Mesenchymal stem cell (in vitro differentiated cells and primary cell): ENCODE results near the gene HORMAD2.

ENCODE experiments used
- DNase-seq: peaks from one replicate; pipeline ENCODE4 v3.0.0-alpha.2; 2013
- H2AFZ ChIP-seq: one replicate; pipeline ENCODE4 v1.6.1; 2013; ENCODE audit warnings: low read depth, mild to moderate bottlenecking, control low read depth, inconsistent platforms, low read length, moderate library complexity
- H2AK5ac ChIP-seq: 2 replicates; pipeline ENCODE4 v1.6.1; 2013; ENCODE audit warnings: low read length, moderate library complexity, mild to moderate bottlenecking, inconsistent platforms; ENCODE audit not compliant: severe bottlenecking
- H2BK120ac ChIP-seq: one replicate; pipeline ENCODE4 v1.6.1; 2013; ENCODE audit warnings: low read depth, mild to moderate bottlenecking, inconsistent platforms, low read length, moderate library complexity
- H2BK12ac ChIP-seq, 2 experiments: one replicate each; pipeline ENCODE4 v1.6.1; 2013; ENCODE audit warnings: inconsistent platforms in 2 of 2, low read length in 2 of 2, mild to moderate bottlenecking in 2 of 2, moderate library complexity in 2 of 2, control low read depth in 1 of 2
- H2BK15ac ChIP-seq: one replicate; pipeline ENCODE4 v1.6.1; 2013; ENCODE audit warnings: mild to moderate bottlenecking, low read depth, inconsistent platforms; ENCODE audit not compliant: poor library complexity, severe bottlenecking
- H2BK5ac ChIP-seq: 2 replicates; pipeline ENCODE4 v1.6.1; 2013; ENCODE audit warnings: low read depth, mild to moderate bottlenecking, low read length, control low read depth, inconsistent platforms; ENCODE audit not compliant: poor library complexity, severe bottlenecking
- H3K14ac ChIP-seq, 2 experiments: one replicate each; pipeline ENCODE4 v1.6.1; 2013; ENCODE audit warnings: inconsistent platforms in 2 of 2, low read length in 2 of 2, control low read depth in 1 of 2, mild to moderate bottlenecking in 1 of 2, moderate library complexity in 1 of 2
- H3K18ac ChIP-seq, 2 experiments: one replicate each; pipeline ENCODE4 v1.6.1; 2013; ENCODE audit warnings: inconsistent platforms in 2 of 2, low read length in 2 of 2, control low read depth in 1 of 2, low read depth in 1 of 2, mild to moderate bottlenecking in 1 of 2
- H3K23ac ChIP-seq, 2 experiments: one replicate each; pipeline ENCODE4 v1.6.1; 2013; ENCODE audit warnings: inconsistent platforms in 2 of 2, low read length in 2 of 2, mild to moderate bottlenecking in 2 of 2, moderate library complexity in 2 of 2, control low read depth in 1 of 2
- H3K27ac ChIP-seq: 2 replicates; pipeline ENCODE4 v1.5.1; 2013; ENCODE audit warnings: mild to moderate bottlenecking, moderate library complexity, low read length, control low read depth, inconsistent platforms; ENCODE audit not compliant: poor library complexity, severe bottlenecking
- H3K27me3 ChIP-seq, 2 experiments: 2 replicates each; pipeline versions ENCODE4 v1.6.1 to v1.7.0; 2013; ENCODE audit warnings: low read length in 2 of 2, mild to moderate bottlenecking in 2 of 2, moderate library complexity in 2 of 2, control low read depth in 1 of 2, inconsistent platforms in 1 of 2; ENCODE audit not compliant: control insufficient read depth in 1 of 2, insufficient read depth in 1 of 2
- H3K36me3 ChIP-seq, 2 experiments: 2 replicates each; pipeline versions ENCODE4 v1.6.1 to v1.7.0; 2013; ENCODE audit warnings: low read length in 2 of 2, control low read depth in 1 of 2, inconsistent platforms in 1 of 2, low read depth in 1 of 2, mild to moderate bottlenecking in 1 of 2; ENCODE audit not compliant: insufficient read depth in 2 of 2, control insufficient read depth in 1 of 2
- H3K4ac ChIP-seq, 2 experiments: one replicate each; pipeline ENCODE4 v1.6.1; 2013; ENCODE audit warnings: inconsistent platforms in 2 of 2, low read length in 2 of 2, mild to moderate bottlenecking in 2 of 2, moderate library complexity in 2 of 2, control low read depth in 1 of 2, low read depth in 1 of 2
- H3K4me1 ChIP-seq: 2 replicates; pipeline ENCODE4 v1.6.1; 2013; ENCODE audit warnings: low read depth, low read length, control low read depth; ENCODE audit not compliant: control insufficient read depth, insufficient read depth
- H3K4me2 ChIP-seq: 2 replicates; pipeline ENCODE4 v1.6.1; 2013; ENCODE audit warnings: low read length, mild to moderate bottlenecking, inconsistent platforms; ENCODE audit not compliant: poor library complexity, severe bottlenecking
- H3K4me3 ChIP-seq, 2 experiments: 2 replicates each; pipeline versions ENCODE4 v1.5.1 to v1.7.0; 2013; ENCODE audit warnings: low read length in 2 of 2, mild to moderate bottlenecking in 2 of 2, control low read depth in 1 of 2, low read depth in 1 of 2; ENCODE audit not compliant: insufficient read depth in 1 of 2
- H3K79me1 ChIP-seq: replicated peaks from 2 replicates; pipeline ENCODE4 v1.6.1; 2013; ENCODE audit warnings: mild to moderate bottlenecking, control low read depth, low read length, inconsistent platforms; ENCODE audit not compliant: poor library complexity, severe bottlenecking
- H3K9ac ChIP-seq: 2 replicates; pipeline ENCODE4 v1.7.0; 2013; ENCODE audit warnings: mild to moderate bottlenecking, low read length, moderate library complexity
- H3K9me3 ChIP-seq: 2 replicates; pipeline ENCODE4 v1.7.0; 2013; ENCODE audit warnings: mild to moderate bottlenecking, low read length; ENCODE audit not compliant: control insufficient read depth
- H4K8ac ChIP-seq: one replicate; pipeline ENCODE4 v1.6.1; 2013; ENCODE audit warnings: inconsistent platforms, mild to moderate bottlenecking, low read length, moderate library complexity
- H4K91ac ChIP-seq: one replicate; pipeline ENCODE4 v1.6.1; 2013; ENCODE audit warnings: mild to moderate bottlenecking, low read length, inconsistent platforms
- WGBS: methylation state at CpG from one replicate; pipeline ENCODE4 v1.1.7; 2013; ENCODE audit warnings: mixed read lengths; 5-methylcytosine and 5-hydroxymethylcytosine counted together

The HORMAD2 gene

GRCh38 chr22:30062259-30062658, 18.0 kb upstream of the HORMAD2 start:
- Histone ChIP-seq H2AFZ (no peak overlapping the region), H2BK120ac (no peak overlapping the region), H3K23ac (no peak overlapping the region), H3K4me2 (no peak overlapping the region), H3K79me1 (no peaks in the 10 kb centered on the region), H3K4me1 (no peaks in the 10 kb centered on the region), H2BK12ac (no peak overlapping the region), H3K36me3 (no peaks in the 10 kb centered on the region), H3K27ac (no peak overlapping the region), H3K4me3 (no peak overlapping the region), H3K14ac (no peak overlapping the region), H3K9me3 (peaks cover 24% of the 10 kb centered on the region), H4K8ac (no peak overlapping the region), H4K91ac (no peak overlapping the region), H2AK5ac (no peak overlapping the region), H2BK15ac (no peak overlapping the region), H3K18ac (no peak overlapping the region), H2BK5ac (no peak overlapping the region), H3K27me3 (no peaks in the 10 kb centered on the region), H3K4ac (no peak overlapping the region), H3K9ac (no peak overlapping the region)
- 74% methylated on average over 3 of the region's 3 CpGs for WGBS
- DNase-seq, result no peak

GRCh38 chr22:30062950-30063349, 17.3 kb upstream of the HORMAD2 start:
- Histone ChIP-seq H2AFZ (no peak overlapping the region), H2BK120ac (no peak overlapping the region), H3K9me3 (peaks cover 24% of the 10 kb centered on the region), H2BK5ac (no peak overlapping the region), H4K8ac (no peak overlapping the region), H3K27ac (no peak overlapping the region), H2AK5ac (no peak overlapping the region), H3K14ac (no peak overlapping the region), H3K27me3 (no peaks in the 10 kb centered on the region), H3K4me3 (no peak overlapping the region), H3K18ac (no peak overlapping the region), H2BK15ac (no peak overlapping the region), H2BK12ac (no peak overlapping the region), H3K4me2 (no peak overlapping the region), H3K4ac (no peak overlapping the region), H3K79me1 (no peaks in the 10 kb centered on the region), H3K9ac (no peak overlapping the region), H3K23ac (no peak overlapping the region), H3K36me3 (no peaks in the 10 kb centered on the region), H4K91ac (no peak overlapping the region), H3K4me1 (no peaks in the 10 kb centered on the region)
- WGBS, result 98% methylated on average over 1 of the region's 1 CpG
- no peak for DNase-seq

GRCh38 chr22:30064172-30064571, 16.1 kb upstream of the HORMAD2 start:
- H4K8ac ChIP-seq, result no peak overlapping the region
- no peaks in the 10 kb centered on the region for H3K4me1 ChIP-seq
- H3K79me1 ChIP-seq, result no peaks in the 10 kb centered on the region
- no peak overlapping the region for H4K91ac ChIP-seq
- no peak overlapping the region for H3K9ac ChIP-seq
- no peak overlapping the region for H3K23ac ChIP-seq
- no peak overlapping the region for H3K4me3 ChIP-seq
- H3K4me2 ChIP-seq, result no peak overlapping the region
- H3K36me3 ChIP-seq, result no peaks in the 10 kb centered on the region
- no peak overlapping the region for H2AK5ac ChIP-seq
- H2BK15ac ChIP-seq, result no peak overlapping the region
- no peak overlapping the region for H2BK12ac ChIP-seq
- no peak overlapping the region for H2AFZ ChIP-seq
- H3K27ac ChIP-seq, result no peak overlapping the region
- peaks cover 24% of the 10 kb centered on the region for H3K9me3 ChIP-seq
- H3K18ac ChIP-seq, result no peak overlapping the region
- H3K27me3 ChIP-seq, result no peaks in the 10 kb centered on the region
- DNase-seq, result no peak
- no peak overlapping the region for H3K4ac ChIP-seq
- H2BK5ac ChIP-seq, result no peak overlapping the region
- H3K14ac ChIP-seq, result no peak overlapping the region
- no peak overlapping the region for H2BK120ac ChIP-seq

GRCh38 chr22:30073743-30074142, 6.5 kb upstream of the HORMAD2 start:
- H2AK5ac ChIP-seq, result no peak overlapping the region
- no peak overlapping the region for H3K14ac ChIP-seq
- no peak for DNase-seq
- H2AFZ ChIP-seq, result no peak overlapping the region
- H4K8ac ChIP-seq, result no peak overlapping the region
- no peak overlapping the region for H3K18ac ChIP-seq
- H3K79me1 ChIP-seq, result no peaks in the 10 kb centered on the region
- no peak overlapping the region for H3K4ac ChIP-seq
- H3K36me3 ChIP-seq, result no peaks in the 10 kb centered on the region
- no peak overlapping the region for H2BK120ac ChIP-seq
- H3K27ac ChIP-seq, result no peak overlapping the region
- WGBS, result 81% methylated on average over 2 of the region's 2 CpGs
- H3K27me3 ChIP-seq, result peaks cover 12 to 25% of the 10 kb centered on the region in 2 experiments
- no peak overlapping the region for H3K4me3 ChIP-seq
- H2BK12ac ChIP-seq, result no peak overlapping the region
- H4K91ac ChIP-seq, result no peak overlapping the region
- no peak overlapping the region for H3K4me2 ChIP-seq
- H3K23ac ChIP-seq, result no peak overlapping the region
- H2BK15ac ChIP-seq, result no peak overlapping the region
- H2BK5ac ChIP-seq, result no peak overlapping the region
- no peaks in the 10 kb centered on the region for H3K4me1 ChIP-seq
- H3K9ac ChIP-seq, result no peak overlapping the region
- no peaks in the 10 kb centered on the region for H3K9me3 ChIP-seq
